A673 (cell line): ENCODE data around the gene PEX7. TPM values are rescaled to one million over a fixed set of nuclear protein-coding genes. Genes with fewer than 3 reads are reported as not detected.

Experiments used
- BruUV-seq: library from RNA; stranded (reverse); fragments of 400-500 nt; replicated peaks from 2 replicates; lab custom pipeline; 2021; lab: Mats Ljungman, UMichigan
- CTCF ChIA-PET: fragments of 300-600 bp; sonication (Branson Sonifier 250); formaldehyde crosslinking; loops from one replicate; lab custom pipeline; 2022; ENCODE audit warnings: antibody characterized with exemption; lab: Charles Lee
- POLR2A ChIA-PET: fragments of 300-600 bp; sonication (Branson Sonifier 250); formaldehyde crosslinking; loops from one replicate; lab custom pipeline; 2022; ENCODE audit warnings: antibody characterized with exemption; ENCODE audit not compliant: low non-redundant PET; lab: Charles Lee
- DNase-seq: peaks from one replicate; pipeline ENCODE4 v3.0.0-alpha.2; 2015; ENCODE audit warnings: low spot score
- H3K27ac ChIP-seq: fragments of 200-600 bp; sonication (generic); 2 replicates; pipeline ENCODE4 v1.5.1; 2016; ENCODE audit warnings: mixed run types, low read depth, mild to moderate bottlenecking, mixed read lengths, antibody characterized with exemption, low read length; ENCODE audit not compliant: poor library complexity, severe bottlenecking
- H3K27me3 ChIP-seq: fragments of 200-600 bp; sonication (generic); replicated peaks from 2 replicates; pipeline ENCODE4 v1.6.1; 2017; ENCODE audit warnings: mixed run types, low read depth, mild to moderate bottlenecking, mixed read lengths, antibody characterized with exemption, low read length; ENCODE audit not compliant: insufficient read depth, poor library complexity
- H3K36me3 ChIP-seq: fragments of 200-600 bp; sonication (generic); 2 replicates; pipeline ENCODE4 v1.6.1; 2016; ENCODE audit warnings: mixed run types, mild to moderate bottlenecking, mixed read lengths, antibody characterized with exemption, low read length; ENCODE audit not compliant: insufficient read depth, poor library complexity, severe bottlenecking
- H3K4me1 ChIP-seq: fragments of 200-600 bp; sonication (generic); 2 replicates; pipeline ENCODE4 v1.6.1; 2017; ENCODE audit warnings: mixed run types, mild to moderate bottlenecking, mixed read lengths, antibody characterized with exemption, low read length; ENCODE audit not compliant: insufficient read depth, poor library complexity, severe bottlenecking
- H3K4me3 ChIP-seq: fragments of 200-600 bp; sonication (generic); 2 replicates; pipeline ENCODE4 v1.5.1; 2016; ENCODE audit warnings: low read depth, mixed run types, mild to moderate bottlenecking, mixed read lengths, low read length; ENCODE audit not compliant: poor library complexity, severe bottlenecking
- H3K9me3 ChIP-seq: fragments of 200-600 bp; sonication (generic); 2 replicates; pipeline ENCODE4 v1.6.1; 2016; ENCODE audit warnings: mixed run types, low read depth, mild to moderate bottlenecking, mixed read lengths, antibody characterized with exemption, low read length; ENCODE audit not compliant: poor library complexity, severe bottlenecking
- CTCF ChIP-seq: fragments of 300-800, 200-600 bp; sonication (generic); conservative IDR thresholded peaks from 2 replicates; pipeline ENCODE4 v1.5.1; 2017; ENCODE audit warnings: low read depth, mild to moderate bottlenecking, antibody characterized with exemption, low read length, moderate library complexity, mixed read lengths
- EZH2 ChIP-seq: fragments of 200-600 bp; sonication (generic); IDR thresholded peaks from 2 replicates; pipeline ENCODE4 v1.6.1; 2017; ENCODE audit warnings: borderline replicate concordance, low read depth, mild to moderate bottlenecking, mixed read lengths, antibody characterized with exemption, low read length; ENCODE audit not compliant: poor library complexity, severe bottlenecking
- intact Hi-C: fragments of 100-400 bp; cut with micrococcal nuclease; formaldehyde crosslinking; loops from one replicate; pipeline ENCODE4 v1.10.0; 2022; ENCODE audit not compliant: unreplicated experiment
- total RNA-seq: library from RNA; stranded (reverse); gene quantifications from 2 replicates; pipeline ENCODE4 v1.2.3, GENCODE V29; 2021

PEX7 gene
- total RNA-seq, 1 experiment from 2014 or later: 6.2 TPM

GRCh38 chr6:136864676-136865075 lies 42.3 kb downstream of the PEX7 start:
- BruUV-seq: no TSS peak
- TF ChIP-seq EZH2: no peak
- TF ChIP-seq CTCF: no peak
- Histone ChIP-seq H3K36me3 (no peaks in the 10 kb centered on the region), H3K4me3 (no peak overlapping the region), H3K27ac (no peak overlapping the region), H3K4me1 (peaks cover 8% of the 10 kb centered on the region), H3K27me3 (no peaks in the 10 kb centered on the region), H3K9me3 (no peaks in the 10 kb centered on the region)
- POLR2A ChIA-PET: no interaction called here
- CTCF ChIA-PET: no interaction called here
- intact Hi-C loops: no loop called here
- no peak for DNase-seq

- no TSS peak for BruUV-seq
- POLR2A ChIA-PET: no interaction called here
- intact Hi-C loops: no loop called here
Measured at GRCh38 chr6:136866872-136867416, 44.6 kb downstream of the PEX7 start.

GRCh38 chr6:136869451-136869850 lies 47.1 kb downstream of the PEX7 start:
- BruUV-seq: no TSS peak
- no peak for DNase-seq
- Histone ChIP-seq H3K4me3 (no peak overlapping the region), H3K4me1 (peaks cover 8% of the 10 kb centered on the region), H3K27me3 (no peaks in the 10 kb centered on the region), H3K36me3 (peaks cover 6% of the 10 kb centered on the region), H3K27ac (no peak overlapping the region), H3K9me3 (peaks cover 15% of the 10 kb centered on the region)
- ChIA-PET POLR2A (no interaction called here), CTCF (no interaction called here)
- intact Hi-C loops: no loop called here
- TF ChIP-seq EZH2: no peak
- no peak for TF ChIP-seq CTCF

More at GRCh38 chr6:136866872-136867416, 44.6 kb downstream of the PEX7 start:
- H3K27me3 ChIP-seq: no peaks in the 10 kb centered on the region
- H3K36me3 ChIP-seq: no peaks in the 10 kb centered on the region
- no peak for TF ChIP-seq EZH2
- TF ChIP-seq CTCF: no peak
- H3K27ac ChIP-seq: no peak overlapping the region
- CTCF ChIA-PET: no interaction called here
- H3K4me1 ChIP-seq: peaks cover 8% of the 10 kb centered on the region
- H3K4me3 ChIP-seq: no peak overlapping the region
- DNase-seq: no peak
- H3K9me3 ChIP-seq: no peaks in the 10 kb centered on the region
